ENCODE data around the gene NGLY1. TPM values are rescaled to one million over a fixed set of nuclear protein-coding genes. Genes with fewer than 3 reads are reported as not detected.

The NGLY1 gene
- total RNA-seq, 1 donor from 2014 or later = 58.2 TPM

GRCh38 chr3:25707268-25707926, 75.8 kb downstream of the NGLY1 start:
- no peak for DNase-seq

- no peak for DNase-seq
Observed at GRCh38 chr3:25706213-25706612, 77.0 kb downstream of the NGLY1 start.

GRCh38 chr3:25697553-25697952, 85.7 kb downstream of the NGLY1 start:
- DNase-seq = no peak

- DNase-seq = no peak
Observed at GRCh38 chr3:25695731-25696420, 87.4 kb downstream of the NGLY1 start.

GRCh38 chr3:25693238-25693637, 90.0 kb downstream of the NGLY1 start:
- no peak for DNase-seq

GRCh38 chr3:25692341-25692740, 90.9 kb downstream of the NGLY1 start:
- DNase-seq = peak; percentile 21

GRCh38 chr3:25690768-25691533, 92.3 kb downstream of the NGLY1 start:
- peak; percentile 18 for DNase-seq

DNA sequence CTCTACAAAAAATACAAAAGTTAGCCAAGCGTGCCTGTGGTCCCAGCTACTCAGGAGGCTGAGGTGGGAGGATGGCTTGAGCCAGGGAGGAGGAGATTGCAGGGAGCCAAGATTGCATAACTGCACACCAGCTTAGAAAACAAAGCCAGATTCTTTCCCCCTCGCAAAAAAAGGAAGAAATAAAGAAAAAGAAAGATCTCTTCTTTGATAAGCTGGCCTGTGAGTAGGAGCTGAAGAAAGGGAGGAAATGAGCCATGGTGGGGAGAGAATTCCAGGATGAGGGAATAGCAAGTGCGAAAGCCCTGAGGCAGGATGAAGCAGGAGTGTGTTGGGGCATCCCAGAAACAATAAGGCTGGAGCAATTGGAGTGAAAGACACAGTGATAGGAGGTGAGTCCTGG, 94.0 kb downstream of the NGLY1 start:
- no peak for DNase-seq

DNA sequence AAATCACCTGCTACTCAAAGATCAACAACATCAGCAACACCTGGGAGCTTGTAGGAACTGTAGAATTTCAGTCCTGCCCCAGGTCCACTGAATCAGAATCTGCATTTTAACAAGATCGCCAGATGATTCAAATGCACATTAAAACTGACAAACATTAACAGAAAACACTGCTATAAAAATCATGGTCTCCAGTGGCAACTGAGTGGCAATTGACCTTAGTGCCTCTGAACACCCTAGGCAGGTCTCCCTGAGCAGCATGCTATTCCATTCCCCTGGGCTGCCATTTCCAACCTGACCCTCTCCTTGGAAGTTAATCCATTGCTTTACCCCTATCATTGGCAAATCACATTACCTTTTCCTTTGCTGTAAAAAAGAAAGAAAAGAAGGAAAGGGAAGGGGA, 95.5 kb downstream of the NGLY1 start:
- no peak for DNase-seq

GRCh38 chr3:25686766-25687165, 96.5 kb downstream of the NGLY1 start:
- DNase-seq = no peak

- DNase-seq = no peak
Observed at GRCh38 chr3:25683882-25684281, 99.4 kb downstream of the NGLY1 start.

DNA sequence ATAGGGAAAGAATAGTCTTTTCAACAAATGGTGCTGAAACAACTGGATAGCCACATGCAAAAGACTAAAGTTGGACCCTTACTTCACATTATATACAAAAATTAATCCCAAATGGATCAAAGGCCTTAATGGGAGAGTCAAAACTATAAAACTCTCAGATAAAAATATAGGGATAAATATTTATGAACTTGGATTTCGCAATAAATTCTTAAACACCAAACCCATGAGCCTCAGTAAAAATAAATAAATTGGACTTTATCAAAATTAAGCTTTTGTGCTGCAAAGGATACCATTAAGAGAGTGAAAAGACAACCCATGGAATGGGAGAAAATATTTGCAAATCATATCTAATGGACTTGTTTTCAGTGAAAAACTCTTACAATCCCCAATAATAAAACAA, 99.8 kb downstream of the NGLY1 start:
- no peak for DNase-seq

- DNase-seq = no peak
Observed at GRCh38 chr3:25679642-25680302, 103.5 kb downstream of the NGLY1 start.

GRCh38 chr3:25679166-25679565, 104.1 kb downstream of the NGLY1 start:
- DNase-seq = no peak

DNA sequence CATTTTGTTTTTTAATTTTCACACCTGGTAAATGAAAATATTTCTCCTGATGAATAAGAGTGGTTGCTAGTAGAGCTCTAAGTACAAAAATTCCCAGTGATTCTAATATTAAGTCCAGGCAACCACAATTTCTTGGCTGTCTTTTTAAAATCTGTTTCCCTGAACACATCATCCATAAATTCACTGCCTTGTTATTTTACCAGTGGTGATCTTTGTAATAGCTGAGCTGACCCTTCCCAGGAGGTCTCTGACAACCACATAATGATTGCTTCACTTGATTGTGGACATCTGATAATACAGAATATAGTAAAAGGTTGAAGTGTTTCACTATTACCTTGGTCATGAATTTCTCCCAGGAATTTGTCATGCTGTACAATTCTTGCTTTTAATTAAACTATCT, 104.7 kb downstream of the NGLY1 start:
- no peak for DNase-seq

DNA sequence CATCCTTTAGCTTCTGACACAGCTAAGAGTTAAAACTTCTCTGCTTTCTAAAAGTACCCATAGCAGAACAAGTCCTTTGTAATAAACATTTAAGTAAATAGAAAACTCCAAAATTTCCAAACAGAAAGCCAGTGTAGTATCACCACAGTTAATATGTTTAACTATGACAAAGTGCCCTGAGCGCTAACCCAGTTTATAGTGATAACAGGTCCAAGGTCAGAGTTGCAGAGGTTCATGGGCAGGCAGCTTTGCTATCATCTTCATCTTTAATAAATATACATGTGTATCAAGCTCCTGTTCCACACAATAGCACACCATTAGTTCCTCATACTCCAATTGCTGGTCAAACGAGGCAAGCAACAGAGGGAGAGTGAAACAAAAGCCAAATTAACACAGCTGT, 106.1 kb downstream of the NGLY1 start:
- no peak for DNase-seq

GRCh38 chr3:25674670-25675069, 108.6 kb downstream of the NGLY1 start:
- no peak for DNase-seq

GRCh38 chr3:25673738-25674298, 109.4 kb downstream of the NGLY1 start:
- DNase-seq = no peak

All from tongue (tissue), 2 donors.